ENCODE data around the gene OR10A5.
"Not testable (repeated sequence)": the region's sequence is repeated elsewhere in the genome, so short reads cannot be mapped to it uniquely, and the experiment has no call there.

Gene OR10A5

DNA sequence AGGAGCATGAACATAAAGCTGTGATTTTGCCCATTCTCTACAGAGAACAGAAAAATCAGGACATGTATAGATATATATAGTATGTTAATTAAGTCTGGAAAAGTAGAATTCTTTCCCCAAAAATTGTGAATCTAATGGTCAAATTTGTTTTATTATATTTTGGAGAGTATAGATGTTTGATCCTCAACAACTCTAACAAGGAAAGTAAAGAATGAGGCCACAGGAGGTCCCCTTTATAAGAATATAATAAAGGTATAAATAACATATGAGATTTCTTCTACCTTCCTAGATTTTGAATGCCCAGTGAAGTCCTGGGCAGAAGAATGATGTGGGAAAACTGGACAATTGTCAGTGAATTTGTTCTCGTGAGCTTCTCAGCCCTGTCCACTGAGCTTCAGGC is 30.8 kb downstream of the OR10A5 start, which contains the start of gene OR10A4:
TSS of gene OR10A4 (plus strand) at position 301 of the 400 bp plus-strand sequence. CDS start at position 324, 23 bp downstream.
- DNase-seq (ENCODE audit: low read depth) = no peak

DNA sequence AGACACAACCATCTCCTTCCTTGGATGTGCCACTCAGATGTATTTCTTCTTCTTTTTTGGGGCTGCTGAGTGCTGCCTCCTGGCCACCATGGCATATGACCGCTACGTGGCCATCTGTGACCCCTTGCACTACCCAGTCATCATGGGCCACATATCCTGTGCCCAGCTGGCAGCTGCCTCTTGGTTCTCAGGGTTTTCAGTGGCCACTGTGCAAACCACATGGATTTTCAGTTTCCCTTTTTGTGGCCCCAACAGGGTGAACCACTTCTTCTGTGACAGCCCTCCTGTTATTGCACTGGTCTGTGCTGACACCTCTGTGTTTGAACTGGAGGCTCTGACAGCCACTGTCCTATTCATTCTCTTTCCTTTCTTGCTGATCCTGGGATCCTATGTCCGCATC is 31.4 kb downstream of the OR10A5 start:
- no peak for DNase-seq (ENCODE audit: low read depth)

DNA sequence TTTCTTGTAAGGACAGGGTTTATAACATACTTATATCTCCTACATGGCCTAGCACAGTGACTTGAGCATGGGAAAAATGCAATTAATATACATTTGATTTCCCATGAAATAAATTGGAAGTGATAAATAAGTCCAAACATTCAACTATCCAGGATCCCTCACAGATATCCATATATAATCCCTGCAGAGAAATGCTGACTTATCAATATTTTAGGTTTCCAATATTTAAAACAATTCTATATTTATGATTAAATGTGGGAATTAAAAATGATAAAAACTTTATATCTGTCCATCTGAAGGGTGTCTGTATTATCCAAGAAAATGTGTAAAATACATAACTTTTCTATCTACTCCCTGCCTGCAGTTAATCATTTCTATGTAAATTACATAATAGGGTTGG is 37.3 kb downstream of the OR10A5 start:
- DNase-seq (ENCODE audit: low read depth) = no peak

DNA sequence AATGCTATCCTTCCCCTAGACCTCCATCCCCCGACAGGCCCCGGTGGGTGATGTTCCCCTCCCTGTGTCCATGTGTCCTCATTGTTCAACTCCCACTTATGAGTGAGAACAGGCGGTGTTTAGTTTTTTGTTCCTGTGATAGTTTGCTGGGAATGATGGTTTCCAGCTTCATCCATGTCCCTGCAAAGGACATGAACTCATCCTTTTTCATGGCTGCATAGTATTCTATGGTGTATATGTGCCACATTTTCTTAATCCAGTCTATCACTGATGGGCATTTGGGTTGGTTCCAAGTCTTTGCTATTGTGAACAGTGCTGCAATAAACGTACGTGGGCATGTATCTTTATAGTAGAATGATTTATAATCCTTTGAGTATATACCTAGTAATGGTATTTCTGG is 42.2 kb downstream of the OR10A5 start:
- DNase-seq (ENCODE audit: low read depth) = not testable (repeated sequence)

DNA sequence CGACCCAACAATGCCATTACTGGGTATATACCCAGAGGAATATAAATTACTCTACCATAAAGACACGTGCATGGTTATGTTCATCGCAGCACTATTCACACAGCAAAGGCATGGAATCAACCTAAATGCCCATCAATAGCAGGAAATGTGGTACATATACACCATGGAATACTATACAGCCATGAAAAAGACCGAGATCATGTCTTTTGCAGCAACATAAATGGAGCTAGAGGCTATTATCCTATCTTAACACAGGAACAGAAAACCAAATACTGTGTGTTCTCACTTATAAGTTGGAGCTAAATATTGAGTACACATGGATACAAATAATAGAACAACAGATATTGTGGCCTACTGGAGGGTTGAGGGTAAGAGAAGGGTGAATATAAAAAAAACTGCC is 43.3 kb downstream of the OR10A5 start:
- DNase-seq (ENCODE audit: low read depth) = no peak

DNA sequence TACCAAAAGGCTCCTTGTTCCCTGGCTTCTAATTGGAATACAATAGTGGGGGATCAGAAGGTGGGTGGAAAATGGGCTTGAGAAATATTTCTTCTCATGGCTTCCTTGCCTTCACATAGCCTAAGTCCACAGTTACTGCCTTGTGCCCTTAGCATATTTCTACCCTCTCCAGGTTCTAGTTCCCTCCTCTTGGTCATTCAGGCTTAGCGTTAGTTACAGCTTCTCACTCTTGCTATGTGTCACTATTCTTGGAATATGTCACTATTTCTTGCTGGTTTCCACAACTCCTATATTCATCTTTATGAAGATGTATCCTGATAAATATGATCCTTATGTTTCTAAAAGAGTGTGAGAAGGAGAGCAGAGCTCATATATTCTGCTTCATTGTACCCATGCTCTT is 44.4 kb downstream of the OR10A5 start:
- DNase-seq (ENCODE audit: low read depth) = no peak

DNA sequence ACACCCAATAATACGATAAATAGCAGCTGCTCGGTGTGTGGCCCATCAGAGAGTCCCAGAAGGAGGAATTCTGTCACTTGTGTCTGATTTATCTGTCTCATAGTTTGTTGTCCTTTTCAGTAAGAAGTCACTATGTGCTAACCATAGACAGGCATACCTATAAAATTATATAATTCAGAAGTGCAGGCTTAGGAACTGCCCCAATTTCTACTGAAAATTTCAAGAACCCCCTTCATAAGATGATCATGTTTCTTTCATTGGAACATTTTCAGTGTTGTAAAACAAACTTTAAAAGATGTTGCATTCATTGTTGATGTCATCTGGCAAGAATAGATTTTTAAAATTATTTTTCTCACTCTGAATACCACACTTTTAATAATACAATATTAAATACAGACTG is 46.9 kb downstream of the OR10A5 start, which contains the start of gene OR2D2:
TSS of gene OR2D2 (minus strand) at position 101 of the 400 bp plus-strand sequence. CDS start at position 101, 0 bp downstream.
- no peak for DNase-seq (ENCODE audit: low read depth)

DNA sequence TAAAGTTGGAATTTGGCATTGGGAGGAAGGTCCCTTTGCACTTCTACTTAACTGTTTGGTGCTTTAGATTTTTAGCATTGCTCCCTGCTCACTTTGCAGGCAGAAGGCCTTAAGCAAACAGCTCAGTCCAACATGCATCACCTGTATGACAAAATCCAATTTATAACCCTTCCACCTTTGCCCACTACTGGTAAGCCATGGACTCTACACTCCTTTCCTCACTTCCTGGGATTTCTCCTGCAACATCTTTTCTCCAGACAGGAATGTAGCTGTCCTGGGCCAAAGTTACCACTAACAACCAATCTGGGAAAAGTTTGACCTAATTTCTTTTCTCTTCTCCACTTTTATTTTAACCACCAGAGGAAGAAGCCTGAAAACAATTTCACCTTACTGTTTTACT is 48.6 kb downstream of the OR10A5 start:
- DNase-seq (ENCODE audit: low read depth) = no peak

DNA sequence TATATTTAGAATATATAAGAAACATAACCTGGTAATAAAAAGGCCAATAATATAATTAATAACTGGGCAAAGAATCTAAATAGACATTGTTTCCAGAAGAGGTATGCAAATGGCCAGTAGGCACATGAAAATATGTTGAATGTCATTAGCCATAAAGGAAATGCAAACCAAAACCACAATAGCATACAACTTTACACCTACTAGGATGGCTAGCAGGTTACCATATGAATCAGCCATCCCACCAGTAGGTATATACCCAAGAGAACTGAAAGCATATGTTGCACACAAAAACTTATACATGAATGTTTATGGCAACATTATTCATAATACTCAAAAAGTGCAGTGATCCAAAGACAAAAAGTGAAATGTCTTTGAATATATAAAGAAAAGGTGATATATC is 49.5 kb downstream of the OR10A5 start:
- no peak for DNase-seq (ENCODE audit: low read depth)

Data from T-helper 22 cell (primary cell).